A549 (cell line): ENCODE measurements around the gene ETV3. TPM values are rescaled to one million over a fixed set of nuclear protein-coding genes. Genes with fewer than 3 reads are reported as not detected.

Experiments used
- ATAC-seq, 2 experiments: fragments of 200-7000 bp in 1 of 2; fragments of >200 bp in 1 of 2; cut with Nextera tagmentation in 1 of 2; cut with Tn5 transposase in 1 of 2; 3 replicates each; pipeline versions ENCODE4 v1.8.0 to v1.9.1; 2018 to 2020; ENCODE audit warnings: mild to moderate bottlenecking in 1 of 2, moderate library complexity in 1 of 2
- CTCF ChIA-PET: fragments of 300-600 bp; sonication (Branson Sonifier 250); formaldehyde crosslinking; extraction: SDS; loops from one replicate; lab custom pipeline; 2021; ENCODE audit warnings: antibody characterized with exemption, inconsistent platforms; lab: Yijun Ruan, JAX
- POLR2A ChIA-PET: fragments of 350-600 bp; formaldehyde crosslinking; extraction: SDS; loops from one replicate; lab custom pipeline; 2021; ENCODE audit warnings: antibody characterized with exemption, inconsistent platforms; lab: Yijun Ruan, JAX
- DNase-seq, 2 experiments: peaks; one replicate each; pipeline versions ENCODE4 v3.0.0 to v3.0.0-alpha.2; 2011 to 2016; ENCODE audit warnings: low read depth in 1 of 2, low spot score in 1 of 2
- FAIRE-seq: peaks from 2 replicates; lab custom pipeline; 2011; peaks lifted over from hg19 to GRCh38; lab: Jason Lieb, UNC
- H3K27ac ChIP-seq, 2 experiments: fragments of >200 bp; sonication (Bioruptor Twin); formaldehyde crosslinking; 3 replicates each; pipeline ENCODE4 v1.5.1; 2016 to 2017
- H3K4me1 ChIP-seq: fragments of >200 bp; sonication (Bioruptor Twin); formaldehyde crosslinking; 3 replicates; pipeline ENCODE4 v1.6.1; 2016
- H3K4me2 ChIP-seq: fragments of >200 bp; sonication (Bioruptor Twin); formaldehyde crosslinking; 3 replicates; pipeline ENCODE4 v1.6.1; 2016
- H3K4me3 ChIP-seq: fragments of >200 bp; sonication (Bioruptor Twin); formaldehyde crosslinking; 3 replicates; pipeline ENCODE4 v1.5.1; 2016
- H3K9me3 ChIP-seq: fragments of >200 bp; sonication (Bioruptor Twin); formaldehyde crosslinking; 3 replicates; pipeline ENCODE4 v1.6.1; 2016
- ATOH8 ChIP-seq: fragments of 250-450 bp; sonication (Bioruptor Pico); IDR thresholded peaks from 2 replicates; pipeline ENCODE4 v1.5.0; 2020; ENCODE audit warnings: low read depth, mild to moderate bottlenecking, moderate library complexity
- BHLHE40 ChIP-seq: IDR thresholded peaks from 2 replicates; pipeline ENCODE4 v1.6.1; 2012; ENCODE audit warnings: low read depth, low read length, inconsistent platforms
- CHD4 ChIP-seq: fragments of 200-600 bp; sonication (generic); IDR thresholded peaks from 2 replicates; pipeline ENCODE4 v1.6.1; 2016; ENCODE audit warnings: antibody characterized with exemption, mild to moderate bottlenecking, borderline replicate concordance
- CTCF ChIP-seq: fragments of >200 bp; sonication (Bioruptor Twin); formaldehyde crosslinking; IDR thresholded peaks from 3 replicates; pipeline ENCODE4 v1.5.1; 2016
- FOXS1 ChIP-seq: fragments of 250-450 bp; sonication (Bioruptor Pico); IDR thresholded peaks from 2 replicates; pipeline ENCODE4 v1.5.0; 2020; ENCODE audit warnings: mild to moderate bottlenecking, moderate library complexity
- HOXA7 ChIP-seq: fragments of 250-450 bp; sonication (Bioruptor Pico); IDR thresholded peaks from 2 replicates; pipeline ENCODE4 v1.5.0; 2020; ENCODE audit warnings: mild to moderate bottlenecking, moderate library complexity
- HOXB5 ChIP-seq: fragments of 250-450 bp; sonication (Bioruptor Pico); IDR thresholded peaks from 2 replicates; pipeline ENCODE4 v1.5.0; 2020; ENCODE audit warnings: mild to moderate bottlenecking, moderate library complexity
- MAFK ChIP-seq: fragments of 450-650 bp; IDR thresholded peaks from 2 replicates; pipeline ENCODE4 v1.6.1; 2014; ENCODE audit not compliant: partially characterized antibody
- MAZ ChIP-seq: fragments of 150-350 bp; IDR thresholded peaks from 2 replicates; pipeline ENCODE4 v1.6.1; 2014; ENCODE audit warnings: antibody characterized with exemption, low read depth, low read length, borderline replicate concordance
- NFE2L2 ChIP-seq: fragments of 150-350 bp; conservative IDR thresholded peaks from 2 replicates; pipeline ENCODE4 v1.6.1; 2014; ENCODE audit warnings: low read length
- PHF8 ChIP-seq: fragments of 200-600 bp; sonication (generic); IDR thresholded peaks from 2 replicates; pipeline ENCODE4 v1.6.1; 2016; ENCODE audit warnings: low read depth, mild to moderate bottlenecking, antibody characterized with exemption, moderate library complexity, borderline replicate concordance
- RCOR1 ChIP-seq: fragments of 150-350 bp; IDR thresholded peaks from 2 replicates; pipeline ENCODE4 v1.6.1; 2014; ENCODE audit warnings: antibody characterized with exemption, low read length, low read depth
- REST ChIP-seq: fragments of 200-600 bp; sonication (generic); IDR thresholded peaks from 2 replicates; pipeline ENCODE4 v1.6.1; 2016; ENCODE audit warnings: antibody characterized with exemption, mild to moderate bottlenecking, moderate library complexity
- RNF2 ChIP-seq: fragments of 200-600 bp; sonication (generic); IDR thresholded peaks from 2 replicates; pipeline ENCODE4 v1.6.1; 2016; ENCODE audit warnings: low read depth, mild to moderate bottlenecking, antibody characterized with exemption, moderate library complexity, borderline replicate concordance
- SMC3 ChIP-seq: fragments of >200 bp; sonication (Bioruptor Twin); formaldehyde crosslinking; IDR thresholded peaks from 3 replicates; pipeline ENCODE4 v1.6.1; 2018; ENCODE audit warnings: inconsistent platforms
- TFCP2L1 ChIP-seq: fragments of 250-450 bp; sonication (Bioruptor Pico); IDR thresholded peaks from 2 replicates; pipeline ENCODE4 v1.5.0; 2021; ENCODE audit warnings: mild to moderate bottlenecking
- WGBS: methylation state at CpG from one replicate; pipeline ENCODE4 v1.1.6; 2017; ENCODE audit errors: missing lambda C conversion rate; 5-methylcytosine and 5-hydroxymethylcytosine counted together
- polyA plus RNA-seq, 4 experiments: library from polyadenylated mRNA; depleted of rRNA in 3 of 4; stranded (reverse); fragments of >200 nt; fragmentation: RNase III in 1 of 4; extraction: RNeasy Plus Mini Kit Qiagen cat#74134 plus additional on column Dnase treatment in 1 of 4; gene quantifications; 2 replicates in 3 of 4; 3 replicates in 1 of 4; pipeline ENCODE4 v1.2.3, GENCODE V29; 2011 to 2017

The ETV3 gene
- polyA plus RNA-seq, 2 of the 4 experiments (the other 2 are of a cell fraction) = 11.1 to 14.5 TPM

GRCh38 chr1:157168015-157168414, 29.8 kb upstream of the ETV3 start:
- FAIRE-seq (no peak), DNase-seq (no peak), ATAC-seq (no peak)
- POLR2A ChIA-PET = no interaction called here
- CTCF ChIA-PET = interaction anchor here (1.1 to 2.1 kb wide), 3 partner anchors 12 to 337 kb away, joined by 3 to 9 read pairs (median 3); no protein-coding TSS in a partner anchor
- Histone ChIP-seq H3K9me3 (no peaks in the 10 kb centered on the region), H3K4me3 (no peak overlapping the region), H3K27ac (no peak overlapping the region), H3K4me2 (no peak overlapping the region), H3K4me1 (no peaks in the 10 kb centered on the region)
- TF ChIP-seq RCOR1 = no peak
- no peak for TF ChIP-seq HOXB5 (CRISPR knock-in tag)
- no peak for TF ChIP-seq HOXA7
- TF ChIP-seq MAFK = no peak
- no peak for TF ChIP-seq RNF2
- 70% methylated on average over 9 of the region's 9 CpGs for WGBS

- 27% methylated on average over 4 of the region's 4 CpGs for WGBS
- TF ChIP-seq NFE2L2 = no peak
- no peak for TF ChIP-seq SMC3
- TF ChIP-seq MAFK = no peak
- no peak for TF ChIP-seq CTCF
- no peak for TF ChIP-seq FOXS1 (CRISPR knock-in tag)
- TF ChIP-seq PHF8 = no peak
- TF ChIP-seq MAZ = no peak
- no peak for TF ChIP-seq BHLHE40
- Histone ChIP-seq H3K4me2 (no peak overlapping the region), H3K27ac (no peak overlapping the region), H3K9me3 (no peaks in the 10 kb centered on the region), H3K4me3 (no peak overlapping the region), H3K4me1 (no peaks in the 10 kb centered on the region)
- DNase-seq (no peak), FAIRE-seq (no peak), ATAC-seq (no peak)
- CTCF ChIA-PET = interaction anchor here (1.1 to 2.2 kb wide), 4 partner anchors 11 to 338 kb away, joined by 3 to 10 read pairs (median 6); no protein-coding TSS in a partner anchor
- POLR2A ChIA-PET = no interaction called here
Observed at GRCh38 chr1:157167437-157167836, 29.2 kb upstream of the ETV3 start.

- ChIA-PET CTCF (interaction anchor here (0.9 to 2.2 kb wide), 5 partner anchors 10 to 339 kb away, joined by 3 to 10 read pairs (median 3); no protein-coding TSS in a partner anchor), POLR2A (no interaction called here)
- TF ChIP-seq TFCP2L1 (CRISPR knock-in tag) (no peak), REST (no peak), CHD4 (no peak), PHF8 (no peak), ATOH8 (CRISPR knock-in tag) (no peak)
- Histone ChIP-seq H3K27ac (no peak overlapping the region), H3K9me3 (no peaks in the 10 kb centered on the region), H3K4me2 (no peak overlapping the region), H3K4me3 (no peak overlapping the region), H3K4me1 (no peaks in the 10 kb centered on the region)
- WGBS = 46% methylated on average over 5 of the region's 5 CpGs
- ATAC-seq (no peak), DNase-seq (no peak), FAIRE-seq (no peak)
Observed at GRCh38 chr1:157166590-157166989, 28.4 kb upstream of the ETV3 start.
